ENCODE results near the gene GRK5. TPM values are rescaled to one million over a fixed set of nuclear protein-coding genes. Genes with fewer than 3 reads are reported as not detected.

The GRK5 gene
- total RNA-seq, 2 donors from 2014 or later, result 85.3 to 90.2 TPM

GRCh38 chr10:119361037-119361436, 153.7 kb downstream of the GRK5 start:
- Histone ChIP-seq H3K4me3 (no peak overlapping the region), H3K4me1 (ENCODE audit: control insufficient read depth in 1 of 2, low read depth in 2 of 2) (peaks cover 20 to 49% of the 10 kb centered on the region in 2 donors), H3K36me3 (no peaks in the 10 kb centered on the region), H3K27me3 (replicated peaks; ENCODE audit: insufficient read depth) (no peaks in the 10 kb centered on the region), H3K9me3 (no peaks in the 10 kb centered on the region), H3K27ac (no peak overlapping the region)
- DNase-seq (ENCODE audit: low spot score) (no peak), ATAC-seq (ENCODE audit: insufficient number of reproducible peaks, low FRiP score, low read depth) (no peak)
- no peak for TF ChIP-seq CTCF (IDR thresholded peaks at IDR 0.05)

- no peaks in the 10 kb centered on the region for H3K9me3 ChIP-seq
- H3K4me3 ChIP-seq, result no peak overlapping the region
- H3K27me3 ChIP-seq (replicated peaks; ENCODE audit: insufficient read depth), result no peaks in the 10 kb centered on the region
- DNase-seq (ENCODE audit: low spot score) (no peak), ATAC-seq (ENCODE audit: insufficient number of reproducible peaks, low FRiP score, low read depth) (no peak)
- TF ChIP-seq CTCF (IDR thresholded peaks at IDR 0.05), result no peak
- no peaks in the 10 kb centered on the region for H3K36me3 ChIP-seq
- no peak overlapping the region for H3K27ac ChIP-seq
- peaks cover 19 to 53% of the 10 kb centered on the region in 2 donors for H3K4me1 ChIP-seq (ENCODE audit: control insufficient read depth in 1 of 2, low read depth in 2 of 2)
Observed at GRCh38 chr10:119362122-119362521, 154.8 kb downstream of the GRK5 start.

- no peaks in the 10 kb centered on the region for H3K36me3 ChIP-seq
- no peak for ATAC-seq (ENCODE audit: insufficient number of reproducible peaks, low FRiP score, low read depth)
- no peak for TF ChIP-seq CTCF (IDR thresholded peaks at IDR 0.05)
- H3K27ac ChIP-seq, result peak overlapping the region in 1 of 2 donors; percentile 14
- no peaks in the 10 kb centered on the region for H3K9me3 ChIP-seq
- no peak for DNase-seq (ENCODE audit: low spot score)
- peaks cover 36 to 64% of the 10 kb centered on the region in 2 donors for H3K4me1 ChIP-seq (ENCODE audit: control insufficient read depth in 1 of 2, low read depth in 2 of 2)
- no peaks in the 10 kb centered on the region for H3K27me3 ChIP-seq (replicated peaks; ENCODE audit: insufficient read depth)
- H3K4me3 ChIP-seq, result no peak overlapping the region
Observed at GRCh38 chr10:119364645-119365600, 157.6 kb downstream of the GRK5 start.

GRCh38 chr10:119365773-119366599, 158.6 kb downstream of the GRK5 start:
- Histone ChIP-seq H3K4me1 (ENCODE audit: control insufficient read depth in 1 of 2, low read depth in 2 of 2) (peaks cover 42 to 75% of the 10 kb centered on the region in 2 donors), H3K27ac (peak overlapping the region in 1 of 2 donors; percentile 1)

More at GRCh38 chr10:119365773-119366599, 158.6 kb downstream of the GRK5 start:
- H3K27me3 ChIP-seq (replicated peaks; ENCODE audit: insufficient read depth), result no peaks in the 10 kb centered on the region
- no peaks in the 10 kb centered on the region for H3K36me3 ChIP-seq
- H3K4me3 ChIP-seq, result no peak overlapping the region
- DNase-seq (ENCODE audit: low spot score), result no peak
- no peaks in the 10 kb centered on the region for H3K9me3 ChIP-seq
- no peak for ATAC-seq (ENCODE audit: insufficient number of reproducible peaks, low FRiP score, low read depth)
- TF ChIP-seq CTCF (IDR thresholded peaks at IDR 0.05), result no peak
